Fibroblast of the aortic adventitia (primary cell): ENCODE results near the gene RASEF. TPM values are rescaled to one million over a fixed set of nuclear protein-coding genes. Genes with fewer than 3 reads are reported as not detected.

Experiments used
- DNase-seq: peaks from one replicate; pipeline ENCODE4 v3.0.0-alpha.2; 2010; ENCODE audit warnings: low read depth
- H3K4me3 ChIP-seq: 2 replicates; pipeline ENCODE4 v1.5.1; 2011; ENCODE audit warnings: low read depth, mild to moderate bottlenecking, control low read depth, low read length, moderate library complexity
- total RNA-seq: library from RNA; depleted of rRNA; stranded (reverse); fragments of >200 nt; gene quantifications from 2 replicates; pipeline ENCODE4 v1.2.3, GENCODE V29; 2012; ENCODE audit warnings: low replicate concordance
- TF ChIP-seq, protein P1 (sequence below): IDR thresholded peaks from 2 replicates; pipeline ENCODE4 v1.5.1; 2011; ENCODE audit warnings: mild to moderate bottlenecking, low read length, control low read depth, inconsistent platforms; ENCODE audit not compliant: insufficient read depth

Gene RASEF
- total RNA-seq, 1 donor, result 0.27 TPM

DNA sequence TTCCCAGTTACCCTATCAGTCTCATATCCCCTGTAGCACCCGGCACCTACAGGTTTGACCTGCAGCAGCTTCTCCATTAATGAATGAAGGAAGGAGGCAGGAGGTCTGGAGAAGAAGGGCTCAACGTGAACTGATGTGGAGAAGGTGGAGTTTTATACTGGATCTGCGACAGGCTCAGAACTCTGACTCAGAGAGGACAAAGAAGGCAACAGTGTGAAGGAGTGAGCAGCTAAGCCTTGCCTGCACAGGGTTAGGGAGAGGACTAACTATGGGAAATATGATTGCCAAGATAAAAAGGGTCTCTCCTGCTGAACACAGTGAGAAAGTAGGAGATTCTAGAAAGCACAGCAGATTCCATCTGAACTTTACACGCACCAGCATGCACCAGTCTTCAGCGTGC is 23.6 kb downstream of the RASEF start:
- TF ChIP-seq, protein P1, sequence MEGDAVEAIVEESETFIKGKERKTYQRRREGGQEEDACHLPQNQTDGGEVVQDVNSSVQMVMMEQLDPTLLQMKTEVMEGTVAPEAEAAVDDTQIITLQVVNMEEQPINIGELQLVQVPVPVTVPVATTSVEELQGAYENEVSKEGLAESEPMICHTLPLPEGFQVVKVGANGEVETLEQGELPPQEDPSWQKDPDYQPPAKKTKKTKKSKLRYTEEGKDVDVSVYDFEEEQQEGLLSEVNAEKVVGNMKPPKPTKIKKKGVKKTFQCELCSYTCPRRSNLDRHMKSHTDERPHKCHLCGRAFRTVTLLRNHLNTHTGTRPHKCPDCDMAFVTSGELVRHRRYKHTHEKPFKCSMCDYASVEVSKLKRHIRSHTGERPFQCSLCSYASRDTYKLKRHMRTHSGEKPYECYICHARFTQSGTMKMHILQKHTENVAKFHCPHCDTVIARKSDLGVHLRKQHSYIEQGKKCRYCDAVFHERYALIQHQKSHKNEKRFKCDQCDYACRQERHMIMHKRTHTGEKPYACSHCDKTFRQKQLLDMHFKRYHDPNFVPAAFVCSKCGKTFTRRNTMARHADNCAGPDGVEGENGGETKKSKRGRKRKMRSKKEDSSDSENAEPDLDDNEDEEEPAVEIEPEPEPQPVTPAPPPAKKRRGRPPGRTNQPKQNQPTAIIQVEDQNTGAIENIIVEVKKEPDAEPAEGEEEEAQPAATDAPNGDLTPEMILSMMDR, result no peak
- no peak overlapping the region for H3K4me3 ChIP-seq
- no peak for DNase-seq

DNA sequence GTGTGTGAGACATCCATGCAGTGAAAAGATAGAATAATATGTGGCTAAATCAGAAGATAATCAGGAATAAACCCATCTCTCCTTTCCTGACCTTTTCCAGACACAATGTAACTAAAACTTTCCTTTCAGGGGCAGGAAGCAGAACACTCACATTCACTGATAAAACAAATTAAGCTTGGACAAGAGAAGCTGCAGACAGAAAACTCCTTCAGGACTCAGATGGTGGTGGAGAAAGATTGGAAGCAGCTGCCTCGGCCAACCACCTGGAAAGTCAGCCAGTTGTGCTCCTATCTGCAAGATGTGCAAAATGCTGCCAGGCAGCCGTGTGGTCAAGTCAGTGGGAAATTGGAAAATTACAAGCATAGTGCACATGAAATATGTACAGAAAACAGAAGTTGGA is 26.9 kb downstream of the RASEF start:
- TF ChIP-seq, protein P1, result no peak
- DNase-seq, result no peak

DNA sequence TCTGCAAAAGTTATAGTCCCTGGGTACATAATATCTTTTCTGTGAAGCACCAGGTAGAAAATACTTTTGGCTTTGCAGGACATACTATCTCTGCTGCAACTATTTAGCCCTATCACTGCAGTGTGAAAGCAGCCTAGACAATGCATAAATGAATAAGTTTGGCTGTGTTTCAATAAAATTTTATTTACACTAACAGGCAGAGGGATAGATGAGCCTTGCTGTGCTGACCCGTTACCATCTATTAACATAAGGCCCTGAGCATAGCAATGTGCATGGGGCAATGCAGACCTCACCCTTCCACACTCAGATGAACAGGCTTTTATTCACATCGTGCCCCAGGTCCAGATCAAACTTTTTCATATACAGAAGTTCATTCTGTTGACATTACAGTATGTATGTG is 27.8 kb downstream of the RASEF start:
- no peak for DNase-seq
- H3K4me3 ChIP-seq, result no peak overlapping the region
- TF ChIP-seq, protein P1, result no peak

More for the DNA sequence above, 26.9 kb downstream of the RASEF start:
- no peak overlapping the region for H3K4me3 ChIP-seq

DNA sequence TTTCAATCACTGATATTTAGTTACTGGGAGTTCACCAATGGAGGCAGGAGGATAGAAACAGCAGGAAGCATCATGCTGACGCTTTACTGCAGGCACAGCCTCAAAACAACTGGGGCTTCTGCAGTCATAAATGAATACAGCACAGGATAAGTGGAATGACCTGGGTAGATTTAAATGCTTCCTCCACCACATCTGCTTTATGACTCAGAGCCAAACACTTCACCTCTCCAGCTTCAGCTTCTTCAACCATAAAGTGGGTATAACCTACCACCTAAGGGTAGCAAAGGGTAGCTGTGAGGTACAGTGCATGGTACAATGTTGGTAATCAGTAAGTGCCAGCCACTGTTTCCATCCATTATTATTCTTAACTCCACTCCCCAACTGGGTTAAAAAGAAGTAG is 28.4 kb downstream of the RASEF start:
- no peak overlapping the region for H3K4me3 ChIP-seq
- TF ChIP-seq, protein P1, result no peak
- DNase-seq, result no peak

DNA sequence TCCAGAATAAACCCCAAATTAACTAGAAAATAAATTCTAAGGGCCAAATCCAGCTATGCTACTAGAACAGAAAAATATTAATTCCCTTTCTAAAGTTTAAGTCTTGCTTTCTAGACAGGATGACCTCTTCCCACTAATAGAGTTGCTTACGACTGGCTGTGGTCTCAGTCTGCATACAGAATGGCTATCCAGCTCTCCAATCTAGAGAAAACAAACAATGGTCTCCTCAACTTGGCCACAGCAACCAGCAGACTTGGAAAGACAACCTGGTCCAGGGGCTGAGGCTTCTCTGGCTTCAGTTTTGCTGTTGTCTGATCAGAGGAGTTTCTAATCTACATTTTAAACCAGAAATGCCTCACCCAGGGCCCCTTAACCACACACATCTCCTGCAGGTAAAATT is 28.9 kb downstream of the RASEF start:
- DNase-seq, result no peak
- H3K4me3 ChIP-seq, result no peak overlapping the region
- TF ChIP-seq, protein P1, result no peak

DNA sequence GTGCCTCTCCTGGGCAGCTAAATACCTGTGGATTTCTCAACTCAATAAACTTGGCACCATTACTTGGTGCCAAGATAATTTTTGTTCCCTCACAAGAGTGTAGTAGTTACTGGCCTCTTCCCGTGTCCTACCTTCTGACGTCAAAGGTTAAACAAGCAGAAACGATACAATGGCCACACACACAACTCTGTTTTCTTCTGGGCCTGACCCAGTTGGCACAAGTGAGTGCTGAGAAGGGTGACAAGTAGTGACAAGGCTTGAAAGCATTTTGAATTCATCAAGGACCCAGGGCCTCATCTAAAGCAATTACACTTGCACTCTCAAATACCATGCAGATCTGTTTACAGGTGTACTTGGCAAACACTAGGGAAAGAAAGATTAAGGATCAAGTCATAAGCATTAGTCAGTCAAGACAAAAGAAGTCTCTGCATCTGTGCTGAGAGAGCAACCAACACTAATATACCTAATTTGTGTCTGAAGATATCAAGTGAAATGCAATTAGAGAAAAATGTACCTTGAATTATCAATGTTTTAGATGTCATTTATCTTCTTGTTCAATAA is 30.8 kb downstream of the RASEF start:
- no peak overlapping the region for H3K4me3 ChIP-seq
- no peak for DNase-seq
- TF ChIP-seq, protein P1, result no peak
